Measurements from ENCODE around the gene ALDH1A2. TPM values are rescaled to one million over a fixed set of nuclear protein-coding genes. Genes with fewer than 3 reads are reported as not detected.
"Not testable (repeated sequence)": the region's sequence is repeated elsewhere in the genome, so short reads cannot be mapped to it uniquely, and the experiment has no call there.

ALDH1A2 gene
- total RNA-seq, 2 donors from 2014 or later, result 4.3 to 37.5 TPM

- H3K27ac ChIP-seq, result no peak overlapping the region
- no peaks in the 10 kb centered on the region for H3K9me3 ChIP-seq
- no peak overlapping the region for H3K4me3 ChIP-seq
- no peaks in the 10 kb centered on the region for H3K36me3 ChIP-seq
- TF ChIP-seq, protein P1, sequence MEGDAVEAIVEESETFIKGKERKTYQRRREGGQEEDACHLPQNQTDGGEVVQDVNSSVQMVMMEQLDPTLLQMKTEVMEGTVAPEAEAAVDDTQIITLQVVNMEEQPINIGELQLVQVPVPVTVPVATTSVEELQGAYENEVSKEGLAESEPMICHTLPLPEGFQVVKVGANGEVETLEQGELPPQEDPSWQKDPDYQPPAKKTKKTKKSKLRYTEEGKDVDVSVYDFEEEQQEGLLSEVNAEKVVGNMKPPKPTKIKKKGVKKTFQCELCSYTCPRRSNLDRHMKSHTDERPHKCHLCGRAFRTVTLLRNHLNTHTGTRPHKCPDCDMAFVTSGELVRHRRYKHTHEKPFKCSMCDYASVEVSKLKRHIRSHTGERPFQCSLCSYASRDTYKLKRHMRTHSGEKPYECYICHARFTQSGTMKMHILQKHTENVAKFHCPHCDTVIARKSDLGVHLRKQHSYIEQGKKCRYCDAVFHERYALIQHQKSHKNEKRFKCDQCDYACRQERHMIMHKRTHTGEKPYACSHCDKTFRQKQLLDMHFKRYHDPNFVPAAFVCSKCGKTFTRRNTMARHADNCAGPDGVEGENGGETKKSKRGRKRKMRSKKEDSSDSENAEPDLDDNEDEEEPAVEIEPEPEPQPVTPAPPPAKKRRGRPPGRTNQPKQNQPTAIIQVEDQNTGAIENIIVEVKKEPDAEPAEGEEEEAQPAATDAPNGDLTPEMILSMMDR (IDR thresholded peaks at IDR 0.05), result no peak
- H3K27me3 ChIP-seq (replicated peaks; ENCODE audit: insufficient read depth), result no peaks in the 10 kb centered on the region
- ATAC-seq (ENCODE audit: insufficient number of reproducible peaks, low FRiP score, low read depth) (no peak), DNase-seq (ENCODE audit: low spot score) (no peak)
- H3K4me1 ChIP-seq (ENCODE audit: control insufficient read depth in 1 of 2, low read depth in 2 of 2), result no peaks in the 10 kb centered on the region
Observed at GRCh38 chr15:58052334-58052733, 13.2 kb downstream of the ALDH1A2 start.

DNA sequence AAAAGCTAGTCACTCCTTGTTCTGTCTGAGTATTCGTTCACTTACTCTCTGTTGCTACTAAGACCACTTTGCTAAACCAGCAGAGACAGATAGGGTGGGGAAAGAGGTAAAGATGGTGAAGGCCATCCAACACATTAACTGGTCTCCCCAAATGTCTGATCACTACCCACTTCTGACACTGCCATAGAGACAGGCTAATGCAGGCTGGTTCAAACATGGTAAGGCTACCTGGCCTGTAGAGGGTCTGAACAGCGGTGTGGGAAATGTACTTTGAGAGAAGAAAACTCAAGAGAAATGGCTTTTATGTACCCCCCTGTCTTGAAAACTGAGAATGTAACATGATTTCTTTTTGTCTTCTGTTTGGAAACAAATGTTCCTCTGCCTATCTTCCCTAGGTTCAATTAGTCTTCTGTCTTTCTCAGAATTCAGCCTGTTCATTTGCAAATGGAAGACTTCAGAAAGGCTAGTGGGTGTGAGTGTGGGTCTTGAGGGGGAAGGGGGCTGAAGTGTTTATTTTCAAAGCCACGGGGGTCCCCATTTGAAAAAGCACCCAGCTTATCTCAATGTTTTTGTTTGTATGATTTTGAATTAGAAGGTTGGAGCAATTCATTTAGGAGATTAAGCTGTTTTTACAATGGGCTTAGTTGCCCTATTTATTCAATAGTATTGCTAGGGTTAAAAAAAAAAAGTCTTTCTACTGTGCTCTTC is 15.8 kb downstream of the ALDH1A2 start:
- no peaks in the 10 kb centered on the region for H3K9me3 ChIP-seq
- DNase-seq (ENCODE audit: low spot score), result no peak
- ATAC-seq (ENCODE audit: insufficient number of reproducible peaks, low FRiP score, low read depth), result no peak
- TF ChIP-seq, protein P1 (IDR thresholded peaks at IDR 0.05), result no peak
- no peak overlapping the region for H3K27ac ChIP-seq
- no peak overlapping the region for H3K4me3 ChIP-seq
- no peaks in the 10 kb centered on the region for H3K36me3 ChIP-seq
- no peaks in the 10 kb centered on the region for H3K4me1 ChIP-seq (ENCODE audit: control insufficient read depth in 1 of 2, low read depth in 2 of 2)
- no peaks in the 10 kb centered on the region for H3K27me3 ChIP-seq (replicated peaks; ENCODE audit: insufficient read depth)

DNA sequence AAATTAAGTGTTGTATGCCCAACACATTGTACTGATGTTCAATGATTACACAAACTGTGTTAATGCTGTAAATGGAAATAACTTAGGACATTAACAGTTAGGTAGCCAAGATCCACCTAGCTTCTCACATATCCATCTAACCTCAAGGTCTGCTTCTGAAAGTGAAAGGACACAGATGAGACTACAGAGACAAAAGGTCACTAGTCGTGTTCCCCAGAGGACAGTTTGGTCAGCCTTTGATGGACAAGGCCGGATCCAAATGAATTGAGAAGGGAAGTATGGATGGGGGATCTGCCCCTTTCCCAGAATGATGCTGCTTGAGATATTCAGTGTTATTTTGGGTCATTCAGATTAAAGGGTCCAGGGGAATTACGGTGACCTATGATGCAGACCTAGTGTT is 17.2 kb downstream of the ALDH1A2 start:
- no peak overlapping the region for H3K4me3 ChIP-seq
- H3K27ac ChIP-seq, result no peak overlapping the region
- no peak for ATAC-seq (ENCODE audit: insufficient number of reproducible peaks, low FRiP score, low read depth)

GRCh38 chr15:58047149-58047548 is 18.4 kb downstream of the ALDH1A2 start:
- DNase-seq (ENCODE audit: low spot score) (no peak), ATAC-seq (ENCODE audit: insufficient number of reproducible peaks, low FRiP score, low read depth) (no peak)
- Histone ChIP-seq H3K27me3 (replicated peaks; ENCODE audit: insufficient read depth) (no peaks in the 10 kb centered on the region), H3K4me3 (no peak overlapping the region), H3K4me1 (ENCODE audit: control insufficient read depth in 1 of 2, low read depth in 2 of 2) (no peaks in the 10 kb centered on the region), H3K36me3 (no peaks in the 10 kb centered on the region), H3K9me3 (no peaks in the 10 kb centered on the region), H3K27ac (no peak overlapping the region)
- TF ChIP-seq, protein P1 (IDR thresholded peaks at IDR 0.05), result no peak

More for the DNA sequence above, 17.2 kb downstream of the ALDH1A2 start:
- Histone ChIP-seq H3K36me3 (no peaks in the 10 kb centered on the region), H3K4me1 (ENCODE audit: control insufficient read depth in 1 of 2, low read depth in 2 of 2) (no peaks in the 10 kb centered on the region), H3K9me3 (no peaks in the 10 kb centered on the region), H3K27me3 (replicated peaks; ENCODE audit: insufficient read depth) (no peaks in the 10 kb centered on the region)
- TF ChIP-seq, protein P1 (IDR thresholded peaks at IDR 0.05), result no peak
- DNase-seq (ENCODE audit: low spot score), result no peak

DNA sequence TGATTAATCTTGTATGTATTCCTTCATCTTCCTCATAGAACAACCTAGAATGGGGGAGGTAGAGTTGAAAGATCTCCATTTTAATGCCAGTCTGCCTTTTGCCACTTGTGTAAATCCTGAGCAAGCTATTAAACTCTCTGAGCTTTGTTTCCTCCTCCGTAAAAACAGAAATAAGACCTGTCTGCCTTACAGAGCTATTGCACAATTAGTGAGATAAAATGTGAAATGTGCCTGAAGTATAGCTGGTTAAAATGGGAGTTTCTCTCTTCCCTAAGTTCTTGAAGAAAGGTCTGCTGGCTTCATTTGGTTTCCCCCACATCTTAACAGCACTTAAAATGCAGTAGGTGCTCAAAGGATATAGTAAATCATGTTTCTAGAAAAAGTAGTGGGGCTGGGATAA is 19.0 kb downstream of the ALDH1A2 start:
- DNase-seq (ENCODE audit: low spot score), result no peak
- TF ChIP-seq, protein P1 (IDR thresholded peaks at IDR 0.05), result no peak
- H3K4me1 ChIP-seq (ENCODE audit: control insufficient read depth in 1 of 2, low read depth in 2 of 2), result no peaks in the 10 kb centered on the region
- H3K4me3 ChIP-seq, result no peak overlapping the region
- no peak overlapping the region for H3K27ac ChIP-seq
- ATAC-seq (ENCODE audit: insufficient number of reproducible peaks, low FRiP score, low read depth), result no peak
- H3K9me3 ChIP-seq, result no peaks in the 10 kb centered on the region
- H3K27me3 ChIP-seq (replicated peaks; ENCODE audit: insufficient read depth), result no peaks in the 10 kb centered on the region
- H3K36me3 ChIP-seq, result no peaks in the 10 kb centered on the region

GRCh38 chr15:58045376-58045775 is 20.1 kb downstream of the ALDH1A2 start:
- H3K27ac ChIP-seq; H3K4me3 ChIP-seq; H3K9me3 ChIP-seq; DNase-seq (ENCODE audit: low spot score); ATAC-seq (ENCODE audit: insufficient number of reproducible peaks, low FRiP score, low read depth); H3K27me3 ChIP-seq (replicated peaks; ENCODE audit: insufficient read depth); H3K4me1 ChIP-seq (ENCODE audit: control insufficient read depth in 1 of 2, low read depth in 2 of 2); H3K36me3 ChIP-seq: not testable (repeated sequence)

All from thoracic aorta (tissue), 2 donors.